Measurements from ENCODE around the gene KRTAP12-3.

The KRTAP12-3 gene

DNA sequence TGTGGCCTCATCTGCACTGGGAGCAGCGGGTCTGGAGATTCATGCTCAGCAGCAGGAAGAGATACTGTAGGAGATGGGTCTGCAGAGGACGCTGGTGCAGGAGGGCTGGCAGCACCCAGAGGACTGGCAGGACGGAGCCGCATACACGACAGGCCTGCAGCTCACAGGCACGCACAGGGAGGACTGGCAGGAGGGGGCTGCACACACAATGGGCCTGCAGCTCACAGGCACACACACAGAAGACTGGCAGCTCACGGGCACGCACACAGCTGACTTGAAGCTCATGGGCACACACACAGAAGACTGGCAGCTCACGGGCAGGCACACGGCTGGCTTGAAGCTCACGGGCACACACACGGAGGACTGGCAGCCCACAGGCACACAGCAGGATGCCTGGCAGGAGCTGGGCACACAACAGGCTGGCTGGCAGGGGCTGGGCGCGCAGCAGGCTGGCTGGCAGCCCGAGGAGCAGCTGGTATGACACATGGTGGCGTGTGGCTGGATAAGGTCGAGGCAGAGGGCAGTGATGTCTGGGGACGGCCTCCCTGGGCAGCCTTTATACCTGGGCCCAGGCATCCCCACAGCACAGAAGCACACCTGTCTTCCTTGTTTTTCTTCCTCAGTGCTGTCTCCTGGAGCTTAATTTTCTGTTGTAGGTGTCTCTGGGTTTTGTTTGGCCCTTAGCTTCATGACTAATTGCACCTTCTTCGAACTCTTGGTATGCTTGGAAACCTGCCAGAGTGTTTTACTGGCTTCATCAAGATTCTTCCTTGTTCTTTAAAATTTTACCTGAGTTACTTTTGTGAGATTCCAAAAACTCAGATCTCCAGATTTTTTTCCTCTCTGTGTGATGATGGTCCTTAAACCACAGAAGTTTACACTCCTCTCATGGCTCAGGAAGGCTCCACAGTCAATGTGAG lies 8.9 kb downstream of the KRTAP12-3 start, which contains the start of gene KRTAP12-2:
TSS of gene KRTAP12-2 (minus strand) at position 527 of the 920 bp plus-strand sequence. CDS start at position 486, 41 bp downstream.
- DNase-seq (ENCODE audit: extremely low spot score), result no peak
- ChIA-PET POLR2A (no interaction called here), CTCF (no interaction called here)

DNA sequence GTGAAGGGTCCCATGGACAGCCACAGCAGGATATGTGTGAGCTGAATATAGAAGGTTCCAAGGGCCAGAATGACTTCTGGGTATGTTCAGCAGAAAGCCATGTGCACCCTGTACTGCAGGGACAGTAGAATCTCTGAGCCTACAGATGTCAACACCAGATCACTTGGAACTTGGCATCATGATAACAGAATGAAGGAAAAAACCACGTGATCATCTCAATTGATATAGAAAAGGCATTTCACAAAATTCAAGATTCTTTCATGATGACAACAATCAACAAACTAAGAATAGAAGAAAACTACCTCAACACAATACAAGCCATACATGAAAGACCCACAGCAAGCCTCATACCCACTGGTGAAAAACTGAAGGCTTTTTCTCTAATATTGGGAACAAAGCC lies 9.9 kb downstream of the KRTAP12-3 start:
- POLR2A ChIA-PET, result no interaction called here

More for the DNA sequence above, 8.9 kb downstream of the KRTAP12-3 start, which contains the start of gene KRTAP12-2:
- no peak for TF ChIP-seq ARNT (IDR thresholded peaks at IDR 0.05)
- no peak for TF ChIP-seq LEF1 (IDR thresholded peaks at IDR 0.05; ENCODE audit: borderline replicate concordance)
- no peak for TF ChIP-seq CTBP1 (IDR thresholded peaks at IDR 0.05; ENCODE audit: borderline replicate concordance)
- TF ChIP-seq FOXK2 (IDR thresholded peaks at IDR 0.05), result no peak
- TF ChIP-seq TARDBP (IDR thresholded peaks at IDR 0.05), result no peak
- no peak for TF ChIP-seq ZNF384 (IDR thresholded peaks at IDR 0.05)
- no peak for TF ChIP-seq SUZ12 (IDR thresholded peaks at IDR 0.05)
- TF ChIP-seq PKNOX1 (IDR thresholded peaks at IDR 0.05), result no peak
- no peak for TF ChIP-seq NFRKB (IDR thresholded peaks at IDR 0.05)
- TF ChIP-seq BHLHE40 (IDR thresholded peaks at IDR 0.05; ENCODE audit: borderline replicate concordance), result no peak

DNA sequence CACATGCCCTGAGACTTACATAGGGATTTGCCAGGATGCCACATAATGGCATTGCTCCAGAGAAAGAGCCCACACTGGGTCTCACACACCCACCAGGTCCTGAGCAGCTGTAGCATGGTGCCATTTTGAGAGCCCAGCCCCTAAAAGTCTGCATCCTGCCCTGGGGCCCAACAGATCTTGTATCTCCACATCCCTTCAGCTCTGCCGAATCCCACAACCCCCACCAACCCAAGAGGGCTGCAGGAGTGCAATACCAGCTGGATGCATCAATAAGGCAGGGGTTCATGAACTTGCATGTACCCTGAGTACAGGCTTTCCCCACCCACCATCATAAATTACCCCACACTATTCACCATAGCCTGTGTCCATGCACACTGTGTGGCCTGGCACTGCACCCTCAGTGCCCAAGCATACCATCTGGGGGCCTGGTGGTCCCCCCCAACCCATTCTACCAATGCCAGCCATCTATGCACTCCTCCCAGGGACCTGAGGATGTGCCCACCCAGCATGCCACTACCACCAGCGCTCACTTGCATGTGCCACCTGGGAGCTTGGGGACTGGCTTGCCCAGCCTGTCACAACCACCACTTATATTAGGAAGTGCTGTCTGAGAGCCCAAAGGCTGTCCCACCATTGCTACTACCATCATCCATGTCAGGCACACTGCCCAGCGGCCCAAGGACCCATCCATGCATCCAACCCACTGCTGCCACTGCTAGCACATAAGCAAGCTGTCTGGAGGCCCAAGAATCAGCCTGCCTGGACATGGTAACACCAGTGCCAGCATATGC lies 13.1 kb downstream of the KRTAP12-3 start:
- CTCF ChIA-PET, result no interaction called here
- no peak for DNase-seq (ENCODE audit: extremely low spot score)
- TF ChIP-seq ARNT (IDR thresholded peaks at IDR 0.05) (no peak), L3MBTL2 (conservative IDR thresholded peaks at IDR 0.05) (no peak), ELF4 (IDR thresholded peaks at IDR 0.05) (no peak), ZNF384 (IDR thresholded peaks at IDR 0.05) (no peak), CTBP1 (IDR thresholded peaks at IDR 0.05; ENCODE audit: borderline replicate concordance) (no peak), FOXA1 (IDR thresholded peaks at IDR 0.05) (no peak), FOXK2 (IDR thresholded peaks at IDR 0.05) (no peak), BHLHE40 (IDR thresholded peaks at IDR 0.05; ENCODE audit: borderline replicate concordance) (no peak), LEF1 (IDR thresholded peaks at IDR 0.05; ENCODE audit: borderline replicate concordance) (no peak), SP1 (IDR thresholded peaks at IDR 0.05) (no peak), NFRKB (IDR thresholded peaks at IDR 0.05) (no peak), SUZ12 (IDR thresholded peaks at IDR 0.05) (no peak), FOXM1 (IDR thresholded peaks at IDR 0.05; ENCODE audit: borderline replicate concordance) (no peak), PKNOX1 (IDR thresholded peaks at IDR 0.05) (no peak), TARDBP (IDR thresholded peaks at IDR 0.05) (no peak), HDGF (IDR thresholded peaks at IDR 0.05; ENCODE audit: borderline replicate concordance) (no peak)
- POLR2A ChIA-PET, result no interaction called here

More for the DNA sequence above, 9.9 kb downstream of the KRTAP12-3 start:
- CTCF ChIA-PET, result no interaction called here
- no peak for DNase-seq (ENCODE audit: extremely low spot score)
- TF ChIP-seq SP1 (IDR thresholded peaks at IDR 0.05) (no peak), FOXA1 (IDR thresholded peaks at IDR 0.05) (no peak), ZNF384 (IDR thresholded peaks at IDR 0.05) (no peak), ELF4 (IDR thresholded peaks at IDR 0.05) (no peak), SUZ12 (IDR thresholded peaks at IDR 0.05) (no peak), PKNOX1 (IDR thresholded peaks at IDR 0.05) (no peak), ARNT (IDR thresholded peaks at IDR 0.05) (no peak), CTBP1 (IDR thresholded peaks at IDR 0.05; ENCODE audit: borderline replicate concordance) (no peak), TARDBP (IDR thresholded peaks at IDR 0.05) (no peak), FOXM1 (IDR thresholded peaks at IDR 0.05; ENCODE audit: borderline replicate concordance) (no peak), LEF1 (IDR thresholded peaks at IDR 0.05; ENCODE audit: borderline replicate concordance) (no peak), HDGF (IDR thresholded peaks at IDR 0.05; ENCODE audit: borderline replicate concordance) (no peak), L3MBTL2 (conservative IDR thresholded peaks at IDR 0.05) (no peak), FOXK2 (IDR thresholded peaks at IDR 0.05) (no peak), NFRKB (IDR thresholded peaks at IDR 0.05) (no peak), BHLHE40 (IDR thresholded peaks at IDR 0.05; ENCODE audit: borderline replicate concordance) (no peak)

DNA sequence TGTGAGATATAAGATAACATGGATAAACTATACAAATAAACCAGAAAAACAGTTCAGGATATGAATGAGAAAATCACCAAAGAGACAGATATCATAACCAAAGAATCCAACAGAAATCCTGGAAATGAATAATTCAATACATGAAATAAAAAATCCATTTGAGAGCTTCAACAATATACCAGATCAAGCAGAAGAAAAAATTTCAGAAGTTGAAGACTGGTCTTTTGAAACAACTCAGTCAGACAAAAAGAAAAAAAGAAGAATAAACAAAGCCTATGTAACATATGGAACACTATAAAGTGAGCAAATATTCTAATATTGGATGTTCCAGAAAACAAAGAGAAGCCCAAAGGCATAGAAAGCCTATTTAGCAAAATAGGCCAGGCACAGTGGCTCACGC lies 14.2 kb downstream of the KRTAP12-3 start:
- TF ChIP-seq BHLHE40 (IDR thresholded peaks at IDR 0.05; ENCODE audit: borderline replicate concordance) (no peak), NFRKB (IDR thresholded peaks at IDR 0.05) (no peak), HDGF (IDR thresholded peaks at IDR 0.05; ENCODE audit: borderline replicate concordance) (no peak), FOXA1 (IDR thresholded peaks at IDR 0.05) (no peak), ARNT (IDR thresholded peaks at IDR 0.05) (no peak), SP1 (IDR thresholded peaks at IDR 0.05) (no peak), ZNF384 (IDR thresholded peaks at IDR 0.05) (no peak), PKNOX1 (IDR thresholded peaks at IDR 0.05) (no peak), SUZ12 (IDR thresholded peaks at IDR 0.05) (no peak), FOXM1 (IDR thresholded peaks at IDR 0.05; ENCODE audit: borderline replicate concordance) (no peak), L3MBTL2 (conservative IDR thresholded peaks at IDR 0.05) (no peak), TARDBP (IDR thresholded peaks at IDR 0.05) (no peak), LEF1 (IDR thresholded peaks at IDR 0.05; ENCODE audit: borderline replicate concordance) (no peak), CTBP1 (IDR thresholded peaks at IDR 0.05; ENCODE audit: borderline replicate concordance) (no peak), FOXK2 (IDR thresholded peaks at IDR 0.05) (no peak), ELF4 (IDR thresholded peaks at IDR 0.05) (no peak)
- ChIA-PET CTCF (no interaction called here), POLR2A (no interaction called here)
- no peak for DNase-seq (ENCODE audit: extremely low spot score)

Measured in HEK293T (cell line).